GM13977 (cell line): ENCODE measurements around the gene KCNH3.

ENCODE experiments used
- DNase-seq: peaks from one replicate; pipeline ENCODE4 v3.0.0; 2012; ENCODE audit warnings: low spot score
- in situ Hi-C: fragments of 300-500 bp; cut with MboI; formaldehyde crosslinking; loops from one replicate; pipeline ENCODE4 v1.12.0; 2022; ENCODE audit warnings: low sequenced_read_pairs, low pct_unique_long_range_greater_than_20kb, mixed read lengths, inconsistent platforms; ENCODE audit not compliant: unreplicated experiment
- TF ChIP-seq, protein P1 (sequence below): IDR thresholded peaks from 2 replicates; pipeline ENCODE4 v1.5.1; 2012; ENCODE audit warnings: mild to moderate bottlenecking, control low read depth; ENCODE audit not compliant: insufficient read depth; ENCODE audit errors: extremely low read depth, missing control alignments

KCNH3 gene

DNA sequence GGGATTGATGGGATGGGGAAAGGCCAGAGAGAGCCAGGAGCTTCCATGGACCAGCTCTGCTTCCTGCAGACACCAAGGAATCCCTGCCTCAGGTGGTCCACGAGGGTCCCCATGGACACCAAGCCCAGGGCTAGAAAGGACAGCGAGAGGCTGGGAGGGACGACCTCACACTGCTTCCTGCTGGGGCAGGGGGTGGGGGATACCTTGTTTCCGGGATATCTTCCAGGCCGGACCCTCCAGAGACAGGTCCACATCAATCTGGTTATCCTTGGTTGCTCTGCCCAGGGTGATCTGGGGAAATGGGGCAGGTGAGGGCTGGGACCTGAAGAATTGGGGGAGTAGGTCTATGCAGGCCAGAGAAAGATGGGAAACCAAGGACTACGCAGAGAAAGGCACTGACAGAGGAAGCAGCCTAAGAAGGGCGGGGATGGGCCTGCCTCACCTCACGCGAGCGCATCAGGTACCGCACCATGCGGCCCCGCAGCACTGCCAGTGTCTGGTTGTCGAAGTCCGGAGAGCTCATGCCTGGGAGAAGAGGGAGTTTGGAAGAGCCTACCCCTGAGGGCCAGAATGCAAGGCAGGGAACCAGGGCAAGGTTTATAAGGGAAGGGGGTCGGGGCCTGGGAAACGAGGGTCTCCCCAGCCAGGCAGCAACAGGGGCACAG, 20.3 kb downstream of the KCNH3 start:
- TF ChIP-seq, protein P1, sequence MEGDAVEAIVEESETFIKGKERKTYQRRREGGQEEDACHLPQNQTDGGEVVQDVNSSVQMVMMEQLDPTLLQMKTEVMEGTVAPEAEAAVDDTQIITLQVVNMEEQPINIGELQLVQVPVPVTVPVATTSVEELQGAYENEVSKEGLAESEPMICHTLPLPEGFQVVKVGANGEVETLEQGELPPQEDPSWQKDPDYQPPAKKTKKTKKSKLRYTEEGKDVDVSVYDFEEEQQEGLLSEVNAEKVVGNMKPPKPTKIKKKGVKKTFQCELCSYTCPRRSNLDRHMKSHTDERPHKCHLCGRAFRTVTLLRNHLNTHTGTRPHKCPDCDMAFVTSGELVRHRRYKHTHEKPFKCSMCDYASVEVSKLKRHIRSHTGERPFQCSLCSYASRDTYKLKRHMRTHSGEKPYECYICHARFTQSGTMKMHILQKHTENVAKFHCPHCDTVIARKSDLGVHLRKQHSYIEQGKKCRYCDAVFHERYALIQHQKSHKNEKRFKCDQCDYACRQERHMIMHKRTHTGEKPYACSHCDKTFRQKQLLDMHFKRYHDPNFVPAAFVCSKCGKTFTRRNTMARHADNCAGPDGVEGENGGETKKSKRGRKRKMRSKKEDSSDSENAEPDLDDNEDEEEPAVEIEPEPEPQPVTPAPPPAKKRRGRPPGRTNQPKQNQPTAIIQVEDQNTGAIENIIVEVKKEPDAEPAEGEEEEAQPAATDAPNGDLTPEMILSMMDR: no peak
- in situ Hi-C loops: no loop called here
- no peak for DNase-seq

DNA sequence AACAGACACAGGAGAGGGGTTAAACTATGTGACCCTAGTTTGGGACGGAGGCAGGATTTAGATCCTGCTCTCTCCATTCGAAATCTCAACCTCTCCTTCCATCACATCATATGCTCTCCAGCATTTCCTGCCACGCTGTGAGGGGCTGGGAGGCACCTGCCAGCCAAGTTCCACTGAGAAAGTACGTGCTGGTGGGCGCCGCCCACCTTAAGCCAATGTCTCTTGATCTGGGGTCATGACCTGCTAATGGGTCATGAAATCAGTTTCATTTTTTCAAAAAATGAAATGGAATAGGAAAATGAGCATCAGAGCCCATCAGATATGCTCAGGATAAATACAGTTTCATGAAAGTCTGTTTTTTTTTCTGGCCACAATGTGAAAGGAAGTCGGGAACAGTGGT, 21.9 kb downstream of the KCNH3 start:
- DNase-seq: no peak
- TF ChIP-seq, protein P1: no peak
- in situ Hi-C loops: no loop called here

DNA sequence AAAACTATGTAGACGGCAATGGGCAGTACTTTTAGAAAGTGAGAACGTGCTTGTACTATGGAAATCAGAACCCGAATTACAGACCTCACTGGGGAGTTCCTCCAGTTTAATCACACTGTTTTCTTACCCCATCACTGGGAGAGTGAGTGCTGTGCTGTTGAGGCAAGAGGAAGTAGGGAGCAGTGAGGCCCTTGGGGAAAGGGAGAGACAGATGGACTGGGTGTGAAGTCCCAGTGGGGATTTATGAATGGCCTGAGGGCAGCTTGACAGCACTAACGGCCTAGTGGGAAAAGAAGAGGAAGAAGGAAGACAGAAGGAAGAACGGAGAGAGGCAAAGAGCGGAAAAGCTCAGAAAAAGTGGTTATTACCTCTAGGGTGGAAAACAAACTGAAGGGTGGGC, 23.4 kb downstream of the KCNH3 start:
- TF ChIP-seq, protein P1: no peak
- no peak for DNase-seq
- in situ Hi-C loops: no loop called here

DNA sequence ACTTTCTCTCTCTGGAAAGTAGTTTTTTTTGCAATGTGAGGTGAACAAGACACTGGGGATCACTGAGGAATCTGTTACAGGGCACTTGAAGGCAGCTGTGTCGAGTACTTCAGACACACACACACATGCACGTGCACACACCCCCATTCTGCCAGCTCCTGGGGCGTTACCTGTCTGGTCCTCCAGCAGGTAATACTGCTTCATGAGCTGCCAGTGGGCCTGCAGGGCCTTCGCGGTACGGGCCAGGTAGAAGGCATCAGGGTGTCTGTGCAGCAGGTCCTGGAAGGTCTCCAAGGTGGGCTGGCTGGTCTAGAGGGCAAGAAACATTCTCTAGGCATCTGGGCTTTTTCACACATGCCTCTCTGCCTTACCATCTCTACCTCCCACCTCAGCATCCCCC, 24.0 kb downstream of the KCNH3 start:
- TF ChIP-seq, protein P1: no peak
- no peak for DNase-seq
- in situ Hi-C loops: no loop called here

DNA sequence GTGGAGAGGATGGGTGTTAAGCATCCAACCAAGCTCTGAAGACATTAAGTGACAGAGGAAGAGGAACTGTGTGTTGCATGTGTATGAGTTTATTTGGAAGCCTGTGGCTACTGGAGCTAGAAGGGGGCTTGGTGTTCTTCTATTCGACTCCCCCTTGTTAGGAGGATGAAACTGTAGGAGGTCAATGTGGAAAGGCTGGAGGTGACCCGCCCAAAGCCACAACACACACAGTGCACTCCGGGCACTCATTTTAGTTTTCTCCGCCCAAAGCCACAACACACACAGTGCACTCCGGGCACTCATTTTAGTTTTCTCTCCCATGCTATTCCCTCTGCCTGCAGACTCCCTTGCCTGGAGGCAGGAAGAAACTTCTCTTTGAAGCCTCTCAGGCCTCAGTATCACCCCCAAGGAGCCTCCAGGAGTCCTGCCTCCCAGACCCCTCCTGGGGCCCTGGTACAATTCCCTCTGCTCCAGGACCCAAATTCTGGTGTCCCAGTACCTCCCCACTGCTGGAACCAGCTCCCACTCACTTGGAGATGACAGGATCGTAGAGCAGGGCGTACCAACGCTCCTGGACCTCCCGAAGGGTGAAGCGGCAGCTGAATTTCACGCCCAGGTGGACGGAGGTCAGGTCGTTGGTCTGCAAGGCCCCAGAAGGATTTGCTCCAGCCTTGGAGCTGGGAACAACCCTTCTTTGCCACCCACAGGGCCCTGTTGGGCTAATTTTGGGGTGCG, 25.3 kb downstream of the KCNH3 start:
- TF ChIP-seq, protein P1: no peak
- DNase-seq: no peak
- in situ Hi-C loops: no loop called here

DNA sequence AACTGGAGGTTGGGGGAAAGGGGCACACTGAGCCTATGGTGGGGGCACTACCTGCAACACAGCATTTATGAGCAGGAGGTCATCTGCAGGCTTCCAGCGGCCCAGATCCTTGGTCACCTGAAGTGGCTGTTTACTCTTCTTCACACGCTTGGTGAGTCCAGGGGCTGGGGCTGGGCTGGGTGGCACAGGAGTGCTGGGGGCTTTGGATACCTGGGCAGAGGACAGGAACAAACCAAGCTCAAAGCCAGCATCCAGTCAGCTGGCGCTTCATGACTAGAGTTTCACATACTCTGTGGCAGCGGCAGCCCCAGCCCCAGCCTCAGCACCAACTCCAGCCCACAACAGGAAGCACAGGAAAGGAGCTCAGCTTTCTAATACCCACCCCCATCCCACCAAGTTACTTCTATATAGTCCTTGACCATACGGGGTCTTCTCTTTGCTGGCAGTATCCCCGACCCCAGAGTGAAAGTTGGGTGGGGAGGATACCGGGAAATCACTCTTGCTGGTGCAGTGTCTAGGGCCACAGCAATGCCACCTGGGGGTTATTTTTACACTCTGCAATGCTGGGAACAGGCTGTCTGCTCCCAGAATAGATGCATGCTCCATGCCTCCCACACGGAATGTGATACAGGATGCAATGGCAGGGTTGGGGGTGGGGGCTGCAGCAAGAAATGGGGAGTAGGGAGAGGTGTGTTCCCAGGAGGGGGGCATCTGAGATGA, 26.0 kb downstream of the KCNH3 start:
- no peak for DNase-seq
- in situ Hi-C loops: no loop called here
- TF ChIP-seq, protein P1: no peak
